ENCODE measurements around the gene DARS2.
"Not testable (repeated sequence)": the region's sequence is repeated elsewhere in the genome, so short reads cannot be mapped to it uniquely, and the experiment has no call there.

The DARS2 gene

DNA sequence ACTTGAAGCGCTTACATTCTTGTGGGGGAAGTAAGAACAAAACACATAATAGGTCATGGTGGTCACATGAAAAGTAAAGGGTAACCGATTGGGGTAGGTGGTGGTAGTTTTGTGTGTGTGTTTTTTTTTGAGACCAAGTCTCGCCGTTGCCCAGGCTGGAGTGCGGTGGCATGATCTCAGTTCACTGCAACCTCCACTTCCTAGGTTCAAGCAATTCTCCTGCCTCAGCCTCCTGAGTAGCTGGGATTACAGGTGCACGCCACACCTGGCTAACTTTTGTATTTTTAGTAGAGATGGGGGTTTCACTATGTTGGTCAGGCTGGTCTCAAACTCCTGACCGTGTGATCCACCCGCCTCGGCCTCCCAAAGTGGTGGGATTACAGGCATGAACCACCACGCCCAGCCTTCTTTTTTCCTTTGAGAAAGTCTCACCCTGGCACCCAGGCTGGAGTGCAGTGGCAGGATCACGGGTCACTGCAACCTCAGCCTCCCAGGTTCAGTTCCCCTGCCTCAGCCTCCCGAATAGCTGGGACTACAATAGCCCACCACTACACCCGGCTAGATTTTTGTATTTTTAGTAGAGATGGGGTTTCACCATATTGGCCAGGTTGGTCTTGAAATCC is 37.8 kb downstream of the DARS2 start:
- not testable (repeated sequence) for DNase-seq

DNA sequence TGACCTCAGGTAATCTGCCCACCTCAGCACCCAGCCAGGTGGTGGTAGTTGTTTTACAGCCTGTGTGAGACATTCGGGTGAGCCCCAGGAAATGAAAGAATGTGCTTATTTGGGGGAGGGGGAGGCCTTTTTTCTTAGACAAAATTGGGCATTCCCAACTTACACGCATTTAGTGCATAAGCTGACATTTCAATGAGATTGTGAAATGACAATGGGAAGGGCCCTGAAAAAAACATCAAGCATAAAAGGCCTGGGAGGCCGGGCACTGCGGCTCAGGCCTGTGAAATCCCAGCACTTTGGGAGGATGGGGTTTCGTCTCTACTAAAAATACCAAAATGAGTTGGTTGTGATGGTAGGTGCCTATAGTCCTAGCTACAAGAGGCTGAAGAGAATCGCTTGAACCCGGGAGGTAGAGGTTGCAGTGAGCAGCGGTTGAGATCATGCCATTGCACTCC is 38.3 kb downstream of the DARS2 start:
- DNase-seq = no peak

DNA sequence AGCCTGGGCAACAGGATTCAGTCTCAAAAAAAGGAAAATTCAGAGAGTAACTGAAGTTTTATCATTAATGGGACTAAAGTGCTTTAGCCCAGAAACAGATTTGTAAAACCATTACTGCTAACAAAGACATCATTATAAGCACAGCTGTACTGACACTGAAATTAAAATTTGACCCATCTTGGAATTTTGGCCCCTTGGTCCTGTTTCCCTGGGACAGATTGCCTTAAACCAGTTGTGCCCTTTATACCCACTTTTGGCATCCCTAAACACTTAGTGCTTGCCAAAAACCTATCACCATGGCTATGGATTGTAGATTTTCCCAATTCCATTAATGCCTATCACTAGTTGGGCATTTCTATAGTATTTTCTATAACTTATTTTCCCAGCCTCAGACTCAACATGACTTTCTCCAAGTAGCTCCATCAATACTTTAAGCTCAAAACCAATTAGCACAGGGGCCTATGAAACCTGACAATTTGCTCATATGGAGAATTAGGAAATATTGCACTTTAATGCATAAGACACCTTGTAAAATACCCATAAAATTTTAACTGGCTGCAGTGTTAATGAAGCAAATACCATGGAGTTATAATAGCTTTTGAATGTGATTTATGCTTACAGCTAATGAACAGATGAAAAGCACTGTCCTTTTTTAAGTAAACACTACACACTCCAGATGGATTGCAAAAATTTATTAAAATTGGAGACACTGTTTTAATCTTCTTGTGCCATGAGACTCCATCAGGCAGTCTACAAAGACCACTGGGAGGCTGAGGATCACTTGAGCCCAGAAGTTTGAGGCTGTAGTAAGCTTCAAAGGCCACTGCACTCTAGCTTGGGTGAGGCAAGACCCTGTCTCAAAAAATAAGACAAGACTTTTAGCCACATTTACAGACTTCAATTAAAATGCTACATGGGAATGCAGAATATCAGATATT is 39.0 kb downstream of the DARS2 start:
- no peak for DNase-seq

DNA sequence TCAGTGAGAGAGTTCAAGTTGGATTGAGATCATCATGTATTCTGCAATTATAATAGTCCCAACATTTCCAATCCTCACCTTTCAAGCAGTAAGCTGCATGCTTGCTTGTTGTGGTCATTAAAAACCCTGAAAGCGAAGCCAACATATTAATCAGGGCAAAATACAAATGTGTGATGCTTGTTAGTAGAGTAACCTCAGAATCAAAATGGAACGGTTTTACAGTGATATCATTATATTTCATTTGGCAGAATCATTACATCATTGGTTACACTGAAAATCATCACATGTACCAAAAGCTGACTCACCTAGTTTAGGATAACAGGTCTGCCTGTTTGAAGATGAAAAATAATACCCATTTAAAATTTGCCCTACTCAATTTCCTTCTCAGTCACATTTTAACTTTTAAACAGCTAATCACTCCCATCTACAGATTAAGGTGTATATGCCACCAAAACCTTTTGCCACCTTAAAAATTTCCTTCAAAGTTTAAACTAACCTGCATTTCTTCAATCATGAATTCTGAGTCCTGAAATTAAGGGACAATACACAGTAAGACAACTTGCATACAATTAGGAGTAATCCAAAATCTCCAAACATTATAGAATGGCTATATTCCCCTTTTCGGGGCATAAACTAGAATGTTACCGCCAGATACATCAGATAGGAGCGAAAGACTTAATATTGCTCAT is 39.9 kb downstream of the DARS2 start:
- no peak for DNase-seq

DNA sequence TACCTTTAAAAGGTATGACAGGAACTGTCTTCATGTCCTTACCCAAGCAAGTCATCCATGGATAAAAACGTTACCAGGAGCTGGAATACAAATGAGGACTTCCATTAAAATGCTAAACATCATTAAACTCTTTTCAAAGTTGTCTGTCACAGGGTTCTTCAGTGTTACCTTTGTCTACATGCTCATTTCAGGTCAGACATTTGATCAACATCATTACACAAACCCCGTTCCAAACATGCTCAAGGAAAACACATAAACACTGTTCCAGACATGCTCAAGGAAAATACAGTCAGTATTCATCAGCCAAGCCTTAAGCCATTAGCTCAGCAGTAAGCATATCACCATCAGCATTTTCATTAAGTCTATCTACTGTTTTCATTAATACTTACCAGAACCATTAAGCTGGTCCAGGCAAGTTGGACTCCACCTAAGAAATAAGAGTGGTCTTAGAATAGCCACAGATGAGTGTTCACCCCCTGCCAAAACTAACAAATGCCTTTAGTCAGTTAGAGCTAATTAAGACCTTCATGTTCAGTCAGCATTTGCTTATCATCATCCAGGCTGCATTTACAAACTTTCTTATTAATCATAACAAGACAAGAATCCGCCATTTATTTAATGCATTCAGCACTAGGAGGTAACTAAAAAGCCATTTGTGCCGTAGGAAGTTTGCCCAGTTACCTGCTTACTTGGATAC is 41.1 kb downstream of the DARS2 start:
- no peak for DNase-seq

DNA sequence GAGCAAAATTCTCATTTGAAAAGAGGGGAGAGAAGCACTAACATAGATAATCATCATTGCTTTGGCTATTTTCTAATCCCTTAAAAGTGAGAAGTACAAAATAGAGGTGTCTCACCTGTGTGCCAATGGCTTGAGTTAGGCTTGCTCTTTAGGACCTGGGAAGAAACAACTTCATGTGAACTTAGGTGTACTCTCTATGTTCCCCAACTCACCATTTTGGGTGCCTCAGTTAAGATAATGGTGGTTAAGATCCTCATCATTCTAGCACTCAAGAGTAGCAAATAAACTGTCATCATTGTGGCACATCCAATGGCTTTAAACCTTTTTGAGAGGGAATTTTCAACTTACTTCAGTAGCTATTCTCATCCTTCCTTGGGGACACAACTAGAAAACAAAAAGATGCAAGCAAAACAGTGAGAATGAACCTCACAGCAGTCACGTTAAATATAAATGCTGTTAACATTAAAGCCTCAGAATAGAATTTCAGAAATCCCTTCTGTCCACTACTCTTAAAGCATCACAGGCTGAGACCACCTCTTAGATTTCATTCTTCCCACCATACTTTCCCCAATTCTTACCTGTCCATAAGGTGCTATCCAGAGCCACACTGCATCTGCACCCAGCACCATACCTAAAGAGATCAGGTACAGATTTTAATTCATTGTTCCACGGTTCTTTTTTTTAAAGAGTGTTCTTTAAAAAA is 42.1 kb downstream of the DARS2 start:
- no peak for DNase-seq

DNA sequence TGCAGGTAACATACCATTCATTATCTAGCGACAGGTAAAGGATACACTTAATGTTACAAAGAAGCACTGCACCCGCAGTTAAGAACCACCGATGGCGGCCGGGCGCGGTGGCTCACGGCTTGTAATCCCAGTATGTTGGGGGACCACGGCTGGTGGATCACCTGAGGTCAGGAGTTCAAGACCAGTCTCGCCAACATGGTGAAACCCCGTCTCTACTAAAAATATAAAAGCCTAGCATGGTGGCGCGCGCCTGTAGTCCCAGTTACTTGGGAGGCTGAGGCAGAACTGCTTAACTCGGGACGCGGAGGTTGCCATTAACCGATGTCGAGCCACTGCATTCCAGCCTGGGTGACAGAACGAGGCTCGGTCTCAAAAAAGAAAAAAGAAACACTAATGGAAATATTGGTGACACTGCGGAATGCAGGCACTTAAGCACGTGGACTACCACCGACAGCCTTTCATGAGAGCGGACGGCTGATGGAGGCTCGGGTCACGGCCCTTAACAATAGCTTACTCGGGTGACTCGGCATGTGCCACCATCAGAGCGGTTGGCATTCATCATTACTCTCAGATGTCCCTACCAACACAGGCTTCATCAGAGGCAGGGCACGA is 42.8 kb downstream of the DARS2 start:
- peak in 11 of 58 donors; percentile 28 to 62 (median 45) for DNase-seq

DNA sequence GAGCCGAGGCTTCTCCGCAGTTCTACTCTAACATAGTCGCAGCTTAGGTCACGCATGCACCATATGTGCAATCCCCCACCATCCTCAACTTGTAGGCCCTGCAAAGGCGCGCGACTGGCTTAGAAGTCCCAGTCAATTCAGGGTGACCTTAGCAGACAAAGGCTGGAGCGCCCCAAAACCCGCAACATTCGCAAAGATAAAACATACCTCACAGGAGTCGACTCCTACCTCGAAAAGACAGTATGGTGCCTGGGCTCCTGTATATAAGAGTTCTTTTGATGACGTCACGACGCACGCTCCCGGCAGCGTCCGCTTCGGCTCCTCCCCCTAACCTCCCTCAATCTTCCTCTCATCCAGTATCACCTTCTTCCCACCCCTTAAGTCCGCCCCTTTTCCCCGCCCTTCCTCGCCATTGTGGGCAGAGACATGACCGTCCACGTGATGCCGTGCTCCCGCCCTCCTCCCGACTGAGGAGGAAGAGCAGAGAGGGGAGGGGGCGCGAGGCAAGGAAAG is 43.3 kb downstream of the DARS2 start, which contains the start of gene GAS5:
Gene GAS5 (minus strand): TSS at position 237 of the 513 bp plus-strand sequence.
- DNase-seq = peak; percentile 73 to 99 (median 98)

DNA sequence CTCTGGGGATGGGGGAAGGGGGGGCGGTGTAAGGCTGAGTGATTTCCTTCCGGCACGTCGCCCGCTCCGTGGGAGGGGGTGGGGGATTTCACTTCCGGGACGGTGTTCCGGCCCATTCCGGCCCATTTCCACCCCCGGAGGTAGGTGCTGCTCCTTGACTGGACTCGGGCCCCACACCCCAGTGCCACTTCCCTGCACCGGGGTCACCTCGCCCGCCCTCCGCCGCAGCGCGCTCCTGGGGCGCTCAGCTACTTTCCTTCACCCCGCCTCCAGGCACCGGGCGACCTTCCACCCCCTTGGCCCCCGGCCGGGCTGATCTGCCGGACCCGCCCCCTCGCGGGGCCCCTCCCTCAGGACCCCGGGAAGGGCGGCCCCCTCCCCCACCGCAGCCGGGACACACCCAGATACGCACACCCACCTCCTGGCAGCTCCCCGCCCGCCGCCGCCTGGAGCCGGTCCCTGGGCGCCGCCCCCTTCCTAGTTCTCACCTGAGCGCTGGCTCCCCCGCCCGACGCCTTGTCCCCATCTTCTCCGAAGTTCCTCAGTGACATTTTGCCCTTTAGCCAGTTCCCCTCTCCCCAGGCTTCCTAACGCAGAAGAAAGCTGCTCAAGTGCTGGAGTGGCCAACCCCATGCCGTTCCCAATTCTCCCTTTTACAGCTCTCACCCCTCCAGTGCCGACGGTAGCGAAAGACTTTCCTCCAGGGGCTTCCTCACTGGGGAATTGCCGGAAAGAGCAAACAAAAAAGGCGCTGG is 44.0 kb downstream of the DARS2 start, which contains the start of gene ZBTB37:
Gene ZBTB37 (plus strand): TSS at position 115 of the 755 bp plus-strand sequence. CDS start 1,846 bp downstream, outside the sequence.
- DNase-seq = peak in 27 of 58 donors; percentile 51 to 91 (median 76)

DNA sequence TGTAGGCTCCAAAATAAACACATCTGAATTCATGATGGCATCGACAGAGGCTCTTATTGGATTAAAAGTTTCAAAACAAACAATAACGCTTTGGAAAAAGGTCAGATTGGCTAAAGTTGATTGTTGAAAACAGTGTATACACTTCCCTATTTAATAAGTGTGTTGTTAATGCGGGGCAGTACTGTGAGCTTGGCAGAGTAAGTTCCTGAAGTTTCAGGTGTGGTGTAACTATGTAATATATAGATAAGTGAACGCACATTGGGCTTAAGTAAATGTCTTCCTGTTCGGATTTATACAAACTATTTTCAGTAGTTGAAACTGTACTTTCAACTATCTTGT is 44.5 kb downstream of the DARS2 start:
- peak in 1 of 58 donors; percentile 30 for DNase-seq

DNA sequence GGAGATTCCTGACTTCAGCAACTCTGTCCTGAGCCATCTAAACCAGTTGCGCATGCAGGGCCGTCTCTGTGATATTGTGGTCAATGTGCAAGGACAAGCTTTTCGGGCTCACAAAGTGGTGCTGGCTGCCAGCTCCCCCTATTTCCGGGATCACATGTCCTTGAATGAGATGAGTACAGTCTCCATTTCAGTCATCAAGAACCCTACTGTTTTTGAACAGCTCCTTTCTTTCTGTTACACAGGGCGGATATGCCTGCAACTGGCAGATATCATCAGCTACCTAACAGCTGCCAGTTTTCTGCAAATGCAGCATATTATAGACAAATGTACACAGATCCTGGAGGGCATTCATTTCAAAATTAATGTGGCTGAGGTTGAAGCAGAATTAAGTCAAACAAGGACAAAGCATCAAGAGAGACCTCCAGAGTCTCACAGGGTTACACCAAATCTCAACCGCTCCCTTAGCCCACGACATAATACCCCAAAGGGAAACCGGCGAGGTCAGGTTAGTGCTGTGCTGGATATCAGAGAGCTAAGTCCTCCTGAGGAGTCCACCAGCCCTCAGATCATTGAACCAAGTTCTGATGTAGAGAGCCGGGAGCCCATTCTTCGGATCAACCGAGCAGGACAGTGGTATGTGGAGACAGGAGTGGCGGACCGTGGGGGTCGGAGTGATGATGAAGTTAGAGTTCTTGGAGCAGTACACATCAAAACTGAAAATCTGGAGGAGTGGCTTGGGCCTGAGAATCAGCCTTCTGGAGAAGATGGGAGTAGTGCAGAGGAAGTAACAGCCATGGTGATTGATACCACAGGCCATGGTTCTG is 46.0 kb downstream of the DARS2 start:
- peak in 31 of 58 donors; percentile 2 to 70 (median 23) for DNase-seq

DNA sequence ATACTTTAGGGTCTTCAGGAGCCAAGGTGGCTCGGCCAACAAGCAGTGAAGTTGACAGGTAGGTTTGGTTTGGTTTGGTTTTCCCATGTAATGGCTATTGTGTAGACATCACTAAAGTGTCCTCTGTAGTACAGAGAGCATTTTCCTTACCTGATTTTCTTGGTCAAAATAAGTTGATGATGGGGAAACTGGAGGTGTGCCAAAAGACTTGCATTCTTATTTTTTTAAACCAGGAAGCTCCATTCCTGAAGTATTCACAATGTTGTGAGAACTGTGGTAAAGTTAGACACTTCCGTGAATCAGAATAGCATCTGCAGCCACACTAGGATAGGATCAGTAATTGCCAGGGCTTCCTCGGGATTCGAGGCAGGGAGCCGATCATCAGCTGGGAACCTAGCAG is 46.6 kb downstream of the DARS2 start:
- no peak for DNase-seq

DNA sequence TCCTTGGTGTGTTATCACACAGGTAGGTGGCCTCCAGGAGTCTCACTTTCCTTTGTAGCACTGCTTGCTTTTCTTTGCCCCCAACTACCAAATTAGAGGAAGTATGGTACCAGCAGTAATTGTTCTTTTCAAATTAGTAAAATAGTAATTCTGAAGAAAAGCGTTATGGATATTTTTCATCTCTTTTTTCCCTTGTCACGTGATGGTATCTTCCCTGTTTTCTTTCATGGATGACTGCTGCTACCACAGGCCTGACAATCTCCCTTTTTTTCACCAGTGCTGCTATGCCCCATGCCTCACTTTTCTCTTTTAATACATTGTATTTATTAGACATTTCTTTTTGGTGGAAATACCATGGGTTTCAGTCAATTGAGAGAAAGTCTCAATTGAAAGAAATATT is 47.0 kb downstream of the DARS2 start:
- no peak for DNase-seq

DNA sequence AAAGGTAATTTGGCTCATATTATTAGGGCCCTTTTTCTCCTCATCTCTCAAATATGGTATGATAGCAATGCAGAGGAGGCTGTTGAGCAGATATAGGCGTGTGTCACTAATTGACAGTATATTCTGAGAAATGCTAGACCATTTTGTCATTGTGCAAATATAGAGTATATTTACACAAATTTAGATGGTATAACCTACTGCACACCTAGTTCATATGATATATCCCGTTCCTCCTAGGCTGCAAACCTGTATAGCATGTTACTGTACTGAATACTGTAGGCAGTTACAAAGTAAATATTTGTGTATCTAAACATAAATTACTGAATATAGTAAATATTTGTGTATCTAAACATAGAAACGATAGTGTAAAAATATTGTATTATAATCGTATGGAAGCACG is 52.3 kb downstream of the DARS2 start:
- DNase-seq = no peak

DNA sequence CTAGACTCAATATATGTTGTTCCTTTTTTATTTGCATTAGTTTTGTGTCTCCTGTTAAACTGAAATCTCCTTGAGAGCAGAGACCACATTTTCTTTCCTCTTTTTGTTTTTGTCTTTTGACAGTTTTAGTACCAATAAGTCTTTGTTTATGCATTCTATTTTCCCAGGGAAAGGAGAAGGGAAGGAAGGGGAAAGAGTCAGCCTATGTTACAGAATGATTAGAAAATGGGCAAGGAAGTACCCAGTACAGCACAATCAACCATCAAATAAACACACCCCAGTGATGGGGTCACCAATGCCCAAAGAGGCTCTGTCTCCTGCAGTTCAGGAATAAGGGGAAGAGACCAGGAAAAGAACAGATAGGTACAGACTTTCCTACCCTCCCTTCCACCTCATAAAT is 53.8 kb downstream of the DARS2 start:
- DNase-seq = no peak

DNA sequence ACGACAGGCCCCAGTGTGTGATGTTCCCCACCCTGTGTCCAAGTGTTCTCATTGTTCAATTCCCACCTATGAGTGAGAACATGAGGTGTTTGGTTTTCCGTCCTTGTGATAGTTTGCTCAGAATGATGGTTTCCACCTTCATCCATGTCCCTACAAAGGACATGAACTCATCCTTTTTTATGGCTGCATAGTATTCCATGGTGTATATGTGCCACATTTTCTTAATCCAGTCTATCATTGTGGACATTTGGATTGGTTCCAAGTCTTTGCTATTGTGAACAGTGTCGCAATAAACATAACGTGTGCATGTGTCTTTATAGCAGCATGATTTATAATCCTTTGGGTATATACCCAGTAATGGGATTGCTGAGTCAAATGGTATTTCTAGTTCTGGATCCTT is 56.6 kb downstream of the DARS2 start:
- DNase-seq = not testable (repeated sequence)

DNA sequence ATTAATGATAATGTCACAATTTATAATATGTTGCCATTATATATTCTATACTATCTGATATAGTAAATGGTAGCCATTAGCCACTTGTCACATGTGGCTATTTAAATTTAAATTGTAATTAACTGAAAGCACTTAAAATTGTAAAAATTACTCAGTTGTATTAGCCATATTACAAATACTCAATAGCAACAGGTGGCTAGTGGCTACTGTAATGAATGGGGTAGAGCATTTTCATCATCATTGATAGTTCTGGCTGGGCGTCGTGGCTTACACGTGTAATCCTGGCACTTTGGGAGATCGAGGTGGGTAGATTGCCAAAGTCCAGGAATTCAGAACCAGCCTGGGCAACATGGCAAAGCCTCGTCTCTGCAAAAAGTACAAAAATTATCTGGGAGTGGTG is 60.2 kb downstream of the DARS2 start:
- DNase-seq = no peak
